Panc1 (cell line): ENCODE results near the gene P2RY6. TPM values are rescaled to one million over a fixed set of nuclear protein-coding genes. Genes with fewer than 3 reads are reported as not detected.
A peak's percentile ranks its signal among the peaks of the same experiment; 100 is the strongest.

Experiments
- ATAC-seq: fragments of 200-7000 bp; cut with Tn5 transposase; 2 replicates; pipeline ENCODE4 v1.9.1; 2020; ENCODE audit warnings: mild to moderate bottlenecking, moderate library complexity
- BruUV-seq: library from RNA; stranded (reverse); fragments of 400-500 nt; replicated peaks from 2 replicates; lab custom pipeline; 2021; lab: Mats Ljungman, UMichigan
- CTCF ChIA-PET: fragments of 300-600 bp; sonication (Branson Sonifier 250); formaldehyde crosslinking; loops from one replicate; lab custom pipeline; 2022; ENCODE audit warnings: antibody characterized with exemption; lab: Charles Lee
- POLR2A ChIA-PET: fragments of 300-600 bp; sonication (Branson Sonifier 250); formaldehyde crosslinking; loops from one replicate; lab custom pipeline; 2022; ENCODE audit warnings: antibody characterized with exemption; lab: Charles Lee
- DNase-seq: peaks from one replicate; pipeline ENCODE4 v3.0.0-alpha.2; 2010; ENCODE audit warnings: low read depth, low spot score
- H3K27ac ChIP-seq: 2 replicates; pipeline ENCODE4 v1.5.1; 2011; ENCODE audit warnings: mild to moderate bottlenecking, low read length, inconsistent platforms
- H3K27me3 ChIP-seq: fragments of 200-500 bp; sonication (Bioruptor generic); 2 replicates; pipeline ENCODE4 v1.6.0; 2014; ENCODE audit warnings: low read length, inconsistent platforms; ENCODE audit not compliant: control insufficient read depth, insufficient read depth
- H3K36me3 ChIP-seq: fragments of 200-500 bp; sonication (Bioruptor generic); 2 replicates; pipeline ENCODE4 v1.5.1; 2014; ENCODE audit warnings: inconsistent platforms, mild to moderate bottlenecking, low read length, moderate library complexity; ENCODE audit not compliant: control insufficient read depth, insufficient read depth
- H3K4me1 ChIP-seq: 2 replicates; pipeline ENCODE4 v1.5.1; 2011; ENCODE audit warnings: inconsistent platforms, mild to moderate bottlenecking, low read length, moderate library complexity; ENCODE audit not compliant: control insufficient read depth, insufficient read depth
- H3K4me3 ChIP-seq, 2 experiments: 2 replicates each; pipeline ENCODE4 v1.5.1; 2011 to 2012; ENCODE audit warnings: low read depth in 2 of 2, low read length in 2 of 2, mild to moderate bottlenecking in 2 of 2, inconsistent platforms in 1 of 2, moderate library complexity in 1 of 2
- H3K9me3 ChIP-seq: fragments of 200-500 bp; sonication (Bioruptor generic); 2 replicates; pipeline ENCODE4 v1.5.1; 2014; ENCODE audit warnings: low read depth, mild to moderate bottlenecking, inconsistent platforms, low read length, moderate library complexity; ENCODE audit not compliant: control insufficient read depth, insufficient read depth
- POLR2AphosphoS5 ChIP-seq: IDR thresholded peaks from 2 replicates; pipeline ENCODE4 v1.6.1; 2012; ENCODE audit warnings: mild to moderate bottlenecking, low read depth, low read length, moderate library complexity
- REST ChIP-seq, 2 experiments: IDR thresholded peaks; 2 replicates each; pipeline ENCODE4 v1.6.1; 2011 to 2012; ENCODE audit warnings: low read depth in 2 of 2, control low read depth in 1 of 2, low read length in 1 of 2, mild to moderate bottlenecking in 1 of 2, moderate library complexity in 1 of 2; ENCODE audit not compliant: insufficient read depth in 1 of 2
- SIN3A ChIP-seq: IDR thresholded peaks from 2 replicates; pipeline ENCODE4 v1.6.1; 2012; ENCODE audit warnings: low read depth, mild to moderate bottlenecking, low read length, moderate library complexity, borderline replicate concordance; ENCODE audit not compliant: insufficient read depth
- TCF7L2 ChIP-seq: IDR thresholded peaks from 2 replicates; pipeline ENCODE4 v1.6.1; 2011; ENCODE audit warnings: mild to moderate bottlenecking, low read depth, low read length, inconsistent platforms
- in situ Hi-C: cut with HindIII; loops from 2 replicates; pipeline ENCODE4 v1.10.0; 2016; ENCODE audit warnings: low sequenced_read_pairs, low pct_unique_long_range_greater_than_20kb
- intact Hi-C: fragments of 100-400 bp; cut with micrococcal nuclease; formaldehyde crosslinking; loops from one replicate; pipeline ENCODE4 v1.10.0; 2022; ENCODE audit not compliant: unreplicated experiment
- total RNA-seq: library from RNA; stranded (reverse); gene quantifications from one replicate; pipeline ENCODE4 v1.2.1, GENCODE V29; 2021; ENCODE audit not compliant: unreplicated experiment
- TF ChIP-seq, protein P1 (sequence below): fragments of 450-650 bp; IDR thresholded peaks from 2 replicates; pipeline ENCODE4 v1.5.1; 2017; ENCODE audit warnings: mild to moderate bottlenecking

Gene P2RY6
- total RNA-seq, 1 experiment from 2014 or later: 0.59 TPM

DNA sequence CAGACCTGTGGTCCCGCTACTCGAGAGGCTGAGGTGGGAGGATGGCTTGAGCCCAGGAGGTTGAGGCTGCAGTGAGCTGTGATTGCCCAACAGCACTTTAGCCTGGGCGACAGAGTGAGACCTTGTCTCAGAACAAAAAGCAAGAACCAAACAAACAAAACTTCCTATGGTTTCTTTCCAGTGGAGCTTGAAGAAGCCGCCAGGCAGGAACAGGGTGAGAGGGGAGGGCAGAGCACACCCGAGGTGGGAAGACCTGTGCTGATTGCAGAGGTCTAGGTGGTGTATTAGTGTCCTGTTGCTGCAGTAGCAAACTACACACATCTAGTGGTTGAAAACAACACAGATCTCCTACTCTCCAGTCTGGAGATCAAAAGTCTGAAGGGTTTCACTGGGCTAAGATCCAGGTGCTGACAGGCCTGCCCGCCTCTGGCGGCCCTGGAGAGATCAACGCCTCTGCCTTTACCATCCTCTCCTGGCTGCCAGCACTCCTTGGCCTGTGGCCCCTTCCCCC, 46.4 kb downstream of the P2RY6 start:
- Histone ChIP-seq H3K27ac (no peak overlapping the region), H3K27me3 (no peaks in the 10 kb centered on the region), H3K36me3 (no peaks in the 10 kb centered on the region), H3K4me1 (peaks cover 41% of the 10 kb centered on the region), H3K4me3 (no peak overlapping the region), H3K9me3 (no peaks in the 10 kb centered on the region)
- BruUV-seq: no TSS peak
- ChIA-PET CTCF (interaction anchor here (0.7 kb wide), 1 partner anchor 9 kb away, joined by 4 read pairs; no protein-coding TSS in a partner anchor), POLR2A (no interaction called here)
- in situ Hi-C loops: no loop called here
- no peak for TF ChIP-seq POLR2AphosphoS5
- TF ChIP-seq TCF7L2: no peak
- TF ChIP-seq REST (IDR thresholded peaks at IDR 0.05; ENCODE audit: insufficient read depth in 1 of 2, low read depth in 2 of 2, low read length in 1 of 2): no peak
- TF ChIP-seq, protein P1, sequence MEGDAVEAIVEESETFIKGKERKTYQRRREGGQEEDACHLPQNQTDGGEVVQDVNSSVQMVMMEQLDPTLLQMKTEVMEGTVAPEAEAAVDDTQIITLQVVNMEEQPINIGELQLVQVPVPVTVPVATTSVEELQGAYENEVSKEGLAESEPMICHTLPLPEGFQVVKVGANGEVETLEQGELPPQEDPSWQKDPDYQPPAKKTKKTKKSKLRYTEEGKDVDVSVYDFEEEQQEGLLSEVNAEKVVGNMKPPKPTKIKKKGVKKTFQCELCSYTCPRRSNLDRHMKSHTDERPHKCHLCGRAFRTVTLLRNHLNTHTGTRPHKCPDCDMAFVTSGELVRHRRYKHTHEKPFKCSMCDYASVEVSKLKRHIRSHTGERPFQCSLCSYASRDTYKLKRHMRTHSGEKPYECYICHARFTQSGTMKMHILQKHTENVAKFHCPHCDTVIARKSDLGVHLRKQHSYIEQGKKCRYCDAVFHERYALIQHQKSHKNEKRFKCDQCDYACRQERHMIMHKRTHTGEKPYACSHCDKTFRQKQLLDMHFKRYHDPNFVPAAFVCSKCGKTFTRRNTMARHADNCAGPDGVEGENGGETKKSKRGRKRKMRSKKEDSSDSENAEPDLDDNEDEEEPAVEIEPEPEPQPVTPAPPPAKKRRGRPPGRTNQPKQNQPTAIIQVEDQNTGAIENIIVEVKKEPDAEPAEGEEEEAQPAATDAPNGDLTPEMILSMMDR: no peak
- TF ChIP-seq SIN3A: no peak
- DNase-seq (no peak), ATAC-seq (no peak)
- intact Hi-C loops: no loop called here

DNA sequence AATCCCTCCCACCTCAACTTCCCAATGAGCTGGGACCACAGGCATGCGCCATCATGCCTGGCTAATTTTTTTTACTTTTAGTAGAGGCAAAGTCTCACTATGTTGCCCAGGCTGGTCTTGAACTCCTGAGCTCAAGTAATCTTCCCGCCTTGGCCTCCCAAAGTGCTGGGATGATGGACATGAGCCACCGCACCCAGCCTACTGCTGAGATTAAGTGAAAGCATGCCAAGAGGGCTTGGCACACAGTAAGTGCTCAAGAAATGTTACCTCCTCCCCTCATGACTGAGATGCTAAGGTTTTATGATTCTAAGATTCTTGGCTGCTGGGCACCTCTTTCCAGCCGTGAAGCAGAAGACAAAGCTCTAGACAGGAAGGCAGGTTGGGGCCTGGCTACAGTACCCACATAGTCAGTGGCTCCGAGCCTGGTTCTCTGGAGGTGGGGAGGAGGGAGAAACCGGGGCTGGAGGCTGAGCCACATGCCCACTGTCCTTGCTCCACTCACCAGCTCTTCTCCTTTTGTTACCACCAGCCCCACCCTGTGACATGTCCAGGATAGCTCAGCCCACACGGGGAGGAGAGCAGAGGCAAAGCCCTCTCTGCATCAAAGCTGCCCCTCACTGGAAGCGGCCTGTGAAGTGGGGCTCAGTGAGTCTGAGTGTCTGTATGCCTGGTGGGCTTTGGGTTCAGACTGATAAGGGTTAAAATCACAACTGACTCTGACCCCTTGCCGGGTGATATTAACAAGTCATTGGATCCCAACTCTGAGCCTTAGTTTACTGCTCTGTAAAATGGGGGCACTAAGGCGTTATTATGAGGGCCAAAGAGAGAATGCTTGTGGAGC, 48.8 kb downstream of the P2RY6 start:
- no peaks in the 10 kb centered on the region for H3K36me3 ChIP-seq
- no TSS peak for BruUV-seq
- ChIA-PET CTCF (interaction anchor here (0.7 kb wide), 2 partner anchors 15 to 1423 kb away, joined by 7 to 13 read pairs; no protein-coding TSS in a partner anchor), POLR2A (no interaction called here)
- no peaks in the 10 kb centered on the region for H3K27me3 ChIP-seq
- peaks cover 29% of the 10 kb centered on the region for H3K4me1 ChIP-seq
- no peaks in the 10 kb centered on the region for H3K9me3 ChIP-seq
- intact Hi-C loops (no loop called here), in situ Hi-C loops (no loop called here)
- H3K27ac ChIP-seq: peak overlapping the region; percentile 15; the same call in 1 of the 2 replicates
- ATAC-seq: no peak; the same call in 1 of the 2 replicates
- TF ChIP-seq SIN3A: no peak
- TF ChIP-seq REST (IDR thresholded peaks at IDR 0.05; ENCODE audit: insufficient read depth in 1 of 2, low read depth in 2 of 2, low read length in 1 of 2): no peak
- no peak for TF ChIP-seq POLR2AphosphoS5
- no peak for TF ChIP-seq TCF7L2
- TF ChIP-seq, protein P1: no peak
- DNase-seq: no peak
- H3K4me3 ChIP-seq: no peak overlapping the region
